Measurements from ENCODE around the gene STX11. TPM values are rescaled to one million over a fixed set of nuclear protein-coding genes. Genes with fewer than 3 reads are reported as not detected.

The STX11 gene
- total and polyA plus RNA-seq, 10 of the 15 experiments (the other 5 are each of a cell fraction or from before 2014, with no cell fraction given) = 0.66 to 38.1 (median 19.8) TPM

- TF ChIP-seq E2F4 (IDR thresholded peaks at IDR 0.05; ENCODE audit: low read depth, low read length) (no peak), CREM (IDR thresholded peaks at IDR 0.05; ENCODE audit: low read depth) (peak; percentile 40), CBX3 (IDR thresholded peaks at IDR 0.05; ENCODE audit: borderline replicate concordance, low read depth) (no peak), ZBED1 (IDR thresholded peaks at IDR 0.05; ENCODE audit: borderline replicate concordance) (peak; percentile 58; the same call in 1 of the 2 replicates), ZSCAN29 (IDR thresholded peaks at IDR 0.05) (no peak), HDGF (IDR thresholded peaks at IDR 0.05) (no peak), ATF2 (IDR thresholded peaks at IDR 0.05; ENCODE audit: low read length) (peak; percentile 57), HSF1 (IDR thresholded peaks at IDR 0.05; ENCODE audit: low read depth, low read length) (no peak), ZNF592 (IDR thresholded peaks at IDR 0.05) (no peak), IKZF2 (IDR thresholded peaks at IDR 0.05) (no peak), YBX1 (IDR thresholded peaks at IDR 0.05) (no peak), CHD2 (IDR thresholded peaks at IDR 0.05; ENCODE audit: borderline replicate concordance, low read depth, low read length) (no peak), SRF (IDR thresholded peaks at IDR 0.05; ENCODE audit: low read depth in 2 of 2, low read length in 2 of 2) (no peak), MTA3 (IDR thresholded peaks at IDR 0.05; ENCODE audit: borderline replicate concordance, low read length) (no peak), USF2 (IDR thresholded peaks at IDR 0.05; ENCODE audit: borderline replicate concordance, low read depth, low read length) (no peak), SMC3 (IDR thresholded peaks at IDR 0.05; ENCODE audit: borderline replicate concordance, low read length) (no peak), TCF7 (IDR thresholded peaks at IDR 0.05; ENCODE audit: borderline replicate concordance) (no peak), ZBTB40 (IDR thresholded peaks at IDR 0.05; ENCODE audit: borderline replicate concordance) (no peak), DPF2 (IDR thresholded peaks at IDR 0.05) (no peak)
These were observed 23.2 kb upstream of the STX11 start (continued) for GRCh38 chr6:144127097-144127496.

Data from GM12878 (cell line).